Testis (tissue), 3 donors: ENCODE measurements around the gene CAMTA2. TPM values are rescaled to one million over a fixed set of nuclear protein-coding genes. Genes with fewer than 3 reads are reported as not detected.

Experiments used
- DNase-seq: peaks from one replicate; pipeline ENCODE4 v3.0.0-alpha.2; 2019
- H3K27ac ChIP-seq, 2 donors: fragments of 200-600 bp; sonication (generic); one replicate each; pipeline ENCODE4 v1.5.1; 2019
- H3K27me3 ChIP-seq: fragments of 200-600 bp; sonication (generic); one replicate; pipeline ENCODE4 v1.5.1; 2019
- H3K36me3 ChIP-seq: fragments of 200-600 bp; sonication (generic); one replicate; pipeline ENCODE4 v1.5.1; 2017; ENCODE audit warnings: low read depth; ENCODE audit errors: missing control alignments
- H3K4me1 ChIP-seq: fragments of 200-600 bp; sonication (generic); one replicate; pipeline ENCODE4 v1.5.1; 2019
- H3K4me3 ChIP-seq, 2 donors: fragments of 200-600 bp; sonication (generic); one replicate each; pipeline ENCODE4 v1.5.1; 2017 to 2019
- H3K9me3 ChIP-seq: fragments of 200-600 bp; sonication (generic); one replicate; pipeline ENCODE4 v1.5.1; 2017
- CTCF ChIP-seq, 3 experiments: fragments of 450-650 bp in 2 of 3; fragments of 200-600 bp in 1 of 3; sonication (generic) in 1 of 3; IDR thresholded peaks; one replicate each; pipeline ENCODE4 v1.5.1; 2016 to 2019; ENCODE audit warnings: antibody characterized with exemption in 3 of 3, mild to moderate bottlenecking in 2 of 3, moderate library complexity in 1 of 3
- POLR2A ChIP-seq: fragments of 450-650 bp; IDR thresholded peaks from one replicate; pipeline ENCODE4 v1.6.1; 2017; ENCODE audit warnings: antibody characterized with exemption, mild to moderate bottlenecking, moderate library complexity
- WGBS, 2 donors: methylation state at CpG; one replicate each; pipeline ENCODE4 v1.1.5; 2018; 5-methylcytosine and 5-hydroxymethylcytosine counted together
- intact Hi-C: fragments of 100-400 bp; cut with DNase I; formaldehyde crosslinking; loops from one replicate; pipeline ENCODE4 v1.15.1; 2023; ENCODE audit warnings: low total_unique reads
- polyA plus RNA-seq: library from polyadenylated mRNA; stranded (reverse); fragments of 350-450 nt; fragmentation: Illumina TruSeq; extraction: RNeasy Lipid Tissue Mini Kit (QIAGEN cat#74804); gene quantifications from one replicate; pipeline ENCODE4 v1.2.3, GENCODE V29; 2014; ENCODE audit warnings: low read depth, low replicate concordance; ENCODE audit not compliant: insufficient read depth
- total RNA-seq, 2 donors: library from RNA; depleted of rRNA; stranded (reverse); fragments of >200 nt; gene quantifications; one replicate each; pipeline ENCODE4 v1.2.3, GENCODE V29; 2016

Gene CAMTA2
- total and polyA plus RNA-seq, 3 donors from 2014 or later, result 22.4 to 59.3 (median 51.3) TPM

- TF ChIP-seq CTCF (IDR thresholded peaks at IDR 0.05) (no peak), POLR2A (no peak)
- no peak overlapping the region for H3K27ac ChIP-seq
- 77% methylated on average over 11 to 13 of the region's 13 CpGs for WGBS, 2 donors
- intact Hi-C loops, result no loop called here
- no peaks in the 10 kb centered on the region for H3K27me3 ChIP-seq
- no peak for DNase-seq
- H3K9me3 ChIP-seq, result no peaks in the 10 kb centered on the region
- H3K36me3 ChIP-seq, result no peaks in the 10 kb centered on the region
- no peak overlapping the region for H3K4me3 ChIP-seq
- H3K4me1 ChIP-seq, result peaks cover 34% of the 10 kb centered on the region
Observed at GRCh38 chr17:4942760-4943508, 44.5 kb downstream of the CAMTA2 start.

- 23 to 29% methylated on average over 4 of the region's 4 CpGs for whole genome bisulfite sequencing, 2 donors
Observed at GRCh38 chr17:4941319-4941610, 46.2 kb downstream of the CAMTA2 start.

GRCh38 chr17:4940555-4941318 lies 46.7 kb downstream of the CAMTA2 start:
- WGBS, 2 donors, result 1 to 2% methylated on average over 23 to 29 of the region's 29 CpGs
- Histone ChIP-seq H3K4me1 (peaks cover 20% of the 10 kb centered on the region), H3K36me3 (no peaks in the 10 kb centered on the region), H3K9me3 (no peaks in the 10 kb centered on the region), H3K4me3 (peak overlapping the region; percentile 69), H3K27ac (peak overlapping the region; percentile 83 to 97), H3K27me3 (no peaks in the 10 kb centered on the region)
- TF ChIP-seq POLR2A (no peak), CTCF (IDR thresholded peaks at IDR 0.05) (no peak)
- intact Hi-C loops, result no loop called here
- peak; percentile 93 for DNase-seq

More at GRCh38 chr17:4941319-4941610, 46.2 kb downstream of the CAMTA2 start:
- Histone ChIP-seq H3K36me3 (no peaks in the 10 kb centered on the region), H3K9me3 (no peaks in the 10 kb centered on the region), H3K4me3 (peak overlapping the region; percentile 69), H3K4me1 (peaks cover 25% of the 10 kb centered on the region), H3K27me3 (no peaks in the 10 kb centered on the region), H3K27ac (peak overlapping the region in 1 of 2 donors; percentile 97)
- TF ChIP-seq POLR2A, result no peak
- no peak for TF ChIP-seq CTCF (IDR thresholded peaks at IDR 0.05)
- intact Hi-C loops, result no loop called here
- DNase-seq, result no peak

GRCh38 chr17:4939796-4940554 lies 47.5 kb downstream of the CAMTA2 start, which contains the start of the genes RNF167 and SLC25A11:
TSS of gene RNF167 (plus strand) at chr17:4940268. CDS start at chr17:4940910, 642 bp downstream.
TSS of gene SLC25A11 (minus strand) at chr17:4940046. CDS start at chr17:4939910, 136 bp downstream.
- intact Hi-C loops, result no loop called here
- Histone ChIP-seq H3K4me1 (peaks cover 14% of the 10 kb centered on the region), H3K27ac (peak within 1 kb of the TSS; percentile 83 to 97), H3K9me3 (no peaks in the 10 kb centered on the region), H3K36me3 (no peaks in the 10 kb centered on the region), H3K4me3 (peak within 1 kb of the TSS; percentile 69), H3K27me3 (no peaks in the 10 kb centered on the region)
- 0% methylated on average over 59 to 71 of the region's 72 CpGs for WGBS, 2 donors
- no peak for TF ChIP-seq CTCF (IDR thresholded peaks at IDR 0.05)
- TF ChIP-seq POLR2A, result no peak
- DNase-seq, result peak; percentile 97
